WTC11 (cell line): ENCODE results near the gene ABHD12.

Experiments used
- CREB1 ChIP-seq: sonication (generic); formaldehyde crosslinking; IDR thresholded peaks from 2 replicates; pipeline ENCODE4 v1.8.0; 2023; ENCODE audit warnings: mild to moderate bottlenecking, missing genetic modification reagents
- TP53 ChIP-seq: sonication (generic); formaldehyde crosslinking; IDR thresholded peaks from 2 replicates; pipeline ENCODE4 v1.8.1; 2023; ENCODE audit warnings: mild to moderate bottlenecking, missing genetic modification reagents
- TF ChIP-seq, protein P1 (sequence below): fragments of 200-600 bp; IDR thresholded peaks from 2 replicates; pipeline ENCODE4 v1.8.0; 2022; ENCODE audit warnings: antibody characterized with exemption
- TF ChIP-seq, protein P2 (sequence below): sonication (generic); formaldehyde crosslinking; IDR thresholded peaks from 2 replicates; pipeline ENCODE4 v1.8.1; 2023; ENCODE audit warnings: mild to moderate bottlenecking, moderate library complexity, missing genetic modification reagents

DNA sequence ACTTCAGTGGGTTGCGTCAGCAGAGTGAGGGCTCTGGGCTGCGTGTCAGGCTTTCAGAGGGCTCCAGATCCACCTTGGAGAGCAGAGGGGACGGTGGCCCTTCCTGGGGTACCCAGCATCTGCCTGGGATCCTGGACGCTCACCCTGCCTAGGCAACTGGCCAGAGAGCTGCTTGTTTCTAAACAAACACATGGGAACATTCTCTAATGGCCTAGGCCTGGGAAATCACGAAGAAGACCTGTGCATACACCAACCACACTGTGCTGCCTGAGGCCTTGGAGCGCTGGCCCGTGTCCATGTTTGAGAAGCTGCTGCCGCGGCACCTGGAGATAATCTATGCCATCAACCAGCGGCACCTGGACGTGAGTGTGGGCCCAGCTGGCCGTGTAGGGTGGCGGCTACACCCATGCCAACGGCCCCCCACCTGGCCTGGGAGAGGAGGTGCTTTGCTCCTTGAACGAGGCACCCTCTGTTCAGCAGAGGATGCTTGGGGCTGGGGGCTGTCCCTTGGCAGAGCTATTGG, 110.5 kb downstream of the ABHD12 start:
- TF ChIP-seq, protein P1, sequence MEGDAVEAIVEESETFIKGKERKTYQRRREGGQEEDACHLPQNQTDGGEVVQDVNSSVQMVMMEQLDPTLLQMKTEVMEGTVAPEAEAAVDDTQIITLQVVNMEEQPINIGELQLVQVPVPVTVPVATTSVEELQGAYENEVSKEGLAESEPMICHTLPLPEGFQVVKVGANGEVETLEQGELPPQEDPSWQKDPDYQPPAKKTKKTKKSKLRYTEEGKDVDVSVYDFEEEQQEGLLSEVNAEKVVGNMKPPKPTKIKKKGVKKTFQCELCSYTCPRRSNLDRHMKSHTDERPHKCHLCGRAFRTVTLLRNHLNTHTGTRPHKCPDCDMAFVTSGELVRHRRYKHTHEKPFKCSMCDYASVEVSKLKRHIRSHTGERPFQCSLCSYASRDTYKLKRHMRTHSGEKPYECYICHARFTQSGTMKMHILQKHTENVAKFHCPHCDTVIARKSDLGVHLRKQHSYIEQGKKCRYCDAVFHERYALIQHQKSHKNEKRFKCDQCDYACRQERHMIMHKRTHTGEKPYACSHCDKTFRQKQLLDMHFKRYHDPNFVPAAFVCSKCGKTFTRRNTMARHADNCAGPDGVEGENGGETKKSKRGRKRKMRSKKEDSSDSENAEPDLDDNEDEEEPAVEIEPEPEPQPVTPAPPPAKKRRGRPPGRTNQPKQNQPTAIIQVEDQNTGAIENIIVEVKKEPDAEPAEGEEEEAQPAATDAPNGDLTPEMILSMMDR: no peak
- no peak for TF ChIP-seq TP53
- TF ChIP-seq CREB1: no peak
- TF ChIP-seq, protein P2, sequence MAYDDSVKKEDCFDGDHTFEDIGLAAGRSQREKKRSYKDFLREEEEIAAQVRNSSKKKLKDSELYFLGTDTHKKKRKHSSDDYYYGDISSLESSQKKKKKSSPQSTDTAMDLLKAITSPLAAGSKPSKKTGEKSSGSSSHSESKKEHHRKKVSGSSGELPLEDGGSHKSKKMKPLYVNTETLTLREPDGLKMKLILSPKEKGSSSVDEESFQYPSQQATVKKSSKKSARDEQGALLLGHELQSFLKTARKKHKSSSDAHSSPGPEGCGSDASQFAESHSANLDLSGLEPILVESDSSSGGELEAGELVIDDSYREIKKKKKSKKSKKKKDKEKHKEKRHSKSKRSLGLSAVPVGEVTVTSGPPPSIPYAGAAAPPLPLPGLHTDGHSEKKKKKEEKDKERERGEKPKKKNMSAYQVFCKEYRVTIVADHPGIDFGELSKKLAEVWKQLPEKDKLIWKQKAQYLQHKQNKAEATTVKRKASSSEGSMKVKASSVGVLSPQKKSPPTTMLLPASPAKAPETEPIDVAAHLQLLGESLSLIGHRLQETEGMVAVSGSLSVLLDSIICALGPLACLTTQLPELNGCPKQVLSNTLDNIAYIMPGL (CRISPR knock-in tag): no peak
